Activated CD8-positive, alpha-beta memory T cell treated with anti-CD3 and anti-CD28 coated beads, Interleukin-2, amount 50 U/mL, for 1 hour (primary cell): ENCODE measurements around the gene SYTL3.
A peak's percentile ranks its signal among the peaks of the same experiment; 100 is the strongest.
"Not testable (repeated sequence)": the region's sequence is repeated elsewhere in the genome, so short reads cannot be mapped to it uniquely, and the experiment has no call there.

Source experiments
- DNase-seq: peaks from one replicate; pipeline ENCODE4 v3.0.0-alpha.2; 2020; ENCODE audit errors: extremely low read depth

Gene SYTL3

GRCh38 chr6:158649289-158650143 is at the start of gene SYTL3:
Gene SYTL3, plus strand, starts transcription at chr6:158650054. Its CDS starts 13,215 bp downstream, at chr6:158663269.
- peak; percentile 85 for DNase-seq

GRCh38 chr6:158603261-158604047 is 46.4 kb upstream of the SYTL3 start:
- DNase-seq: no peak

DNA sequence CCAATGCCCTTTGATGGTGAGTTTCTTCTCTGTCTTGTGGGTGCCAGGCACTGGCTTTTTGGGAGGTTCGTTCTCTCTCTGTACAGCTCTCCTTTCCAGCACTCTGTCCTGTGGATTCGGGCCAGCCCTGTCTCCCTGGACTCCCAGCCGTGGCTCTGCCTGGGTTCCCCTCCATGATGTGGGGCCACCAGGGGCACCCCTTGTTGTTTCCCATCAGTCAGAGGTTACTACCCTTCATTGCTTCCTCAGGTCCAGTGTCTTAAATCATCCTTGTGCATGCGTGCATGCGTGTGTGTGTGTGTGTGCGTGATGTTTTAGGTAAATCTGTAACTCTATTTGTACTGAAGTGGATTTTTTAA is 45.8 kb upstream of the SYTL3 start:
- DNase-seq: no peak

GRCh38 chr6:158605266-158605878 is 44.5 kb upstream of the SYTL3 start:
- no peak for DNase-seq

GRCh38 chr6:158606011-158606410 is 43.8 kb upstream of the SYTL3 start:
- not testable (repeated sequence) for DNase-seq

DNA sequence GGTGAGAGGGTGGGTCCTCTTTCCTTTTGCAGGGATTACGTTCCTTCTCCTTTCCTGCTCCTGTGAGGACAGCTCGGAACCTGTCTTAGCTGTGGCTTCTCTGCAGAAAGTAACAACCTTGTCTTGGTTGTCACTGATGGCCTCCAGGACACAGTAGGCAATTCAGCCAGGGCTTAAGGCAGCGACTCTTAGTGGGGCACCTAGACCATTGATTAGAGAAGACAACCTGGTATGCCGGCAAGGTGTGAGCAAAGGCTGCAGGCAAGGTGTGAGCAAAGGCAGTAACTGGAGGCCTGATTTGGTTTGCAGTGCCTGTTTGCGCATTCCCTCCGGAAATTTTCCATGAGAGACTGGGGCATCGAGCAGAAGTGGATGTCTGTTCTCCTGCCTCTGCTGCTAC is 42.9 kb upstream of the SYTL3 start:
- DNase-seq: no peak

DNA sequence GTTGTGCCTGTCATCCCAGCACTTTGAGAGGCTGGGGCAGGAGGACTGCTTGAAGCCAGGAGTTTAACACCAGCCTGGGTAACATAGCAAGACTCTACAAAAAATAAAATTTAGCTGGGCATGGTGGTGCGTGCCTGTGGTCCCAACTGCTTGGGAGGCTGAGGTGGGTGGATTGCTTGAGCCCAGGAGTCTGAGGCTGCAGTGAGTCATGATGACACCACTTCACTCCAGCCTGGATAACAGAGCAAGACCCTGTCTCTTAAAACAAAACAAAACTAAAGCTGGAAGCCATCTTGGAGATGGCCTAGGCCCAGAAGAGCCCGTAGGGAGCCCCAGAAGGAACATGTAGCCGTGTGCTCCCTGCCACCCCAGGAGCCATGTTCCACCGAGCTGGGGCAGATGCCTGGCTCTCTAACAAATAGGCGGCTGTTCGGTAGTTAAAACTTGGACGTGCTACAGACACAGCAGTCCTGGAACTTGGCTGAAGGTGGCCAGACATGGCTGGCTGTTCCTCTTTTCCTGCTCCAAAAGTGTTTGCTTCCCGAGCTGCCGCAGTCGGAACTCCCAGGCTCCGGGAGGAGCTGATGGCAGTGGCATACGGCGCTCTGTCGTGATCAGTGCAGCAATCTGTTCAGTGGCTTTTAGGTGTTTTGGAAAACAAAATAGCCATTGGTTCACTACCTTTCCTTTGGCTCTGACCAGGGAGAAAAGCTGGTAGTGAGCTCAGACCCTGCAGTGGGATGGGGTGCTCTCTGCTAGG is 42.3 kb upstream of the SYTL3 start:
- DNase-seq: no peak

- DNase-seq: no peak
Observed at GRCh38 chr6:158608221-158608620, 41.6 kb upstream of the SYTL3 start.

GRCh38 chr6:158609455-158610155 is 40.2 kb upstream of the SYTL3 start:
- DNase-seq: no peak

DNA sequence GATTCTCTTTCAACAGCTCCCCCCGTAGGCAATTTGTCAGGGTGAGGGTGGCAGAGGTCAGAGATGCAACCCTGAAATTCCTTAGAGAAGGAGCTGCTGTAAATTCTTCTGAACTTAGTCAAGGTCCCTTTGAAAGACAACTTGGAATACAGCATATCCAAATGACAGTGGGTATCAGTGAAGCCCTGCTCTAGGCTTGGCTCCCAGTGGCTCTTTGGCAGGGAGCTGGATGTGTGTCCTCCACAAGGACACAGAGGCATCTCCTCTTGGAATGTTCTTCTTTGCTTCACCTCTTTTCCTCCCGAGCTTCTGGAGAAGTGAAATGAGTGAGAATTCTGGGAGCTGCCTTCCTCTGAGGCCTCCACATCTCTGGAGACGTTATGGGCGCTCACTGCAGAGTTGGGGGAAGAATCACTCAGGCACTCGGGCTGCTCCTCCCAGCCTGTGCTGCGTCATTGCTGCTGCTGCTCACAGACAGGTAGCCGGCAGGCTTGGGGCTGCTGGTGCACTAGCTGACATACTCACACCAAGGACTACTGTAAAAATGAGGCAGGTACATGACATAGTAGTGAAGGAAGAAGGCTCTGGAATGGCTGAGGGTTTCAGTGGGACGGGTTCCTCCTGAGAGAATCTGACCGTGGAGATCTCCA is 39.4 kb upstream of the SYTL3 start:
- DNase-seq: no peak

DNA sequence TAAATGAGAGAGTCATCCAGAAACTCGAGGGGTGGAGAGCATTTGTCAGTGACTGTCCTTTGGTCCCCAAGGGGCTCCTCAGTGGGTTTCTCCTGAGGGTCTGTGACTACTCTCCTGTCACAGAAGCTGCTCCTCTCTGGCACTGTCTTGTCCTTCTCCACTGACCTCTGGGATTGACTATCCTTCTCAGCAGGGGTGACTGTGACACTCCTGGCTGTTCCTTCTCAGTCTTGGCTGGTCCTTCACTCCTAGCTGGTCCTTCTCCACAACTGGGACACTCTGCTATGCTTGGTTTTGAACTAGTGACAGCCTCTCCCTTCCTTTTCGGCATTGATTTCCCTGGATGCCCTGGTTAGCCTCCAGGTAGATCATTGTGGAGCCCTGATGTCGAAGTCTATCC is 38.8 kb upstream of the SYTL3 start:
- no peak for DNase-seq

DNA sequence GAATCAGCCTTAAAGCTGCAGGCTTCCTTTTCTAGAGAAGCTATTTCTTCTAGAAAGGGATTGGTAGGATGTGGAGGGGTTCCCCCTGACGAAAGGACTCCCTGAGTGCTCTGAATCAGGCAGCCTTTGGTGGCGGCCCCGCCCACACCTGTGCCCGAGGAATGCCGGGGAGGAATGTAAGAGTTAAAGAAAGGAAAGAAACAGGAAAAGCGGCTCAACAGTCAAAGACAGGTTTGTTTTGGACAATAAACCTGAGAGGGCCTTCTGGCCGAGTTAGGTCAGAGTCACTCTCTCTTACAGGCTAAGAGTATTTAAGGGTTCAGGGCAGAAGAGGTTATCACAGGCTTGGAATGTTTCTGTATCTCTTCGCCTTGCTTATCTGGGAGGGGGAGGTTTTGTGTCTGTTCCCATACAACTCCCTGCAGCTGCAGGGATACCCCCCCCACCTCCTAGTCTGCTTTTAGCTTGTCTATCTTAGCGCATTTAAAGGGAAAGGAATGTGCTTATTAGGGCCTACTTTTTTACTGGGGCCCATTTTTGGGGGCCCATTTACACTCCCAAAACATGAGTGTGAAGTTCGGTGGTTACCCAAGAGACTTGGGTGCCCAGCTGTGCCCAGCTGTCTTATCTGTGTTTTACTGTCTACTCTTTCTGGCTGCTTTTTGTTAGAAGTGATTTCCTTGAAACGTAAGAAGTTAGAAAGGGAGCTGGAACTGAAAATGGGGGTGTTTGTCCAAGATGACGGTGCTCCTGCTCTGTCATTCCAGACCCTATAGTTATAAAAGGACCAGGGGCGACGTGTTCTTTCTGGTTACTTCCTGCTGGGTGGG is 38.1 kb upstream of the SYTL3 start:
- DNase-seq: no peak

DNA sequence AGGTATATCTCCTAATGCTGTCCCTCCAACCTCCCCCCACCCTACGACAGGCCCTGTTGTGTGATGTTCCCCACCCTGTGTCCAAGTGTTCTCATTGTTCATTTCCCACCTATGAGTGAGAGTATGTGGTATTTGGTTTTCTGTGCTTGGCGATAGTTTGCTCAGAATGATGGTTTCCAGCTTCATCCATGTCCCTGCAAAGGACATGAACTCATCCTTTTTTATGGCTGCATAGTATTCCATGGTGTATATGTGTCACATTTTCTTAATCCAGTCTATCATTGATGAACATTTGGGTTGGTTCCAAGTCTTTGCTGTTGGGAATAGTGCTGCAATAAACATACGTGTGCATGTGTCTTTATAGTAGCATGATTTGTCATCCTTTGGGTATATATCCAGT is 35.2 kb upstream of the SYTL3 start:
- DNase-seq: not testable (repeated sequence)

GRCh38 chr6:158618289-158618688 is 31.6 kb upstream of the SYTL3 start:
- not testable (repeated sequence) for DNase-seq

GRCh38 chr6:158619922-158620801 is 29.7 kb upstream of the SYTL3 start:
- no peak for DNase-seq

DNA sequence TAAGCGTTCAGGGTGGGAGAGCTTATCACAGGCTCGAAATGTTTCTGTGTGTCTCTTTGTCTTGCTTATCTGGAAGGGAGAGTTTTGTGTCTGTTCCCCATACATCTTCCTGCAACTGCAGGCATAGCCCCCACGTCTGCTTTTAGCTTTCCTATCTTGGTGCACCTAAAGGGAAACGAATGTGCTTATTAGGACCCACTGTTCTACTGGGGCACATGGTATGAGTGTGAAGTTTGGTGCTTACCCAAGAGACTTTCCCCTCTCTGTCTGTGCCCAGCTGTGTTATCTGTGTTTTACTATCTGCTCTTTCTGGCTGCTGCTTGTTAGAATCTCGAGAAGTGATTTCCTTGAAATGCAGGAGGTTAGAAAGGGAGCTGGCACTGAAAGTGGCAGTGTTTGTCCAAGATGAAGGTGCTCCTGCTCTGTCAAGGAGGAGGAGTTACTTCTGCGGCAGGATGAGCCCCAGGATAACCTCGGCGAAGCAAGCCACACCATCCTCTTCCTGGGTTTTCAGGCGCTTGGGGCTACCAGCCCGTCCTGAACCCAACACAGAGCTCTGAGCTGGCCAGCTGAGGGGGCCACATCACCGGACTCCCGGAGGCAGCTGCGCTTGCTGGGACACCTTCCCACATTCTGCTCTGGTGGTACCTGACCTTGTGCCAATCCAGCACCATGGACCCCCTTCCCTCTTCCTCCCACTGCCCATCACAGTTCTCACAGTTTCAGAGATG is 28.7 kb upstream of the SYTL3 start:
- DNase-seq: no peak

GRCh38 chr6:158621694-158622544 is 27.9 kb upstream of the SYTL3 start:
- no peak for DNase-seq
